ENCODE results near the gene RPL13A.
"Not testable (repeated sequence)": the region's sequence is repeated elsewhere in the genome, so short reads cannot be mapped to it uniquely, and the experiment has no call there.

The RPL13A gene

GRCh38 chr19:49442354-49442753 lies 45.1 kb upstream of the RPL13A start:
- TF ChIP-seq CTCF (IDR thresholded peaks at IDR 0.05; ENCODE audit: extremely low read depth, insufficient read depth, missing control alignments), result no peak
- in situ Hi-C loops (cut with MboI; ENCODE audit: low pct_unique_long_range_greater_than_20kb, low sequenced_read_pairs, unreplicated experiment), result no loop called here
- DNase-seq (ENCODE audit: low spot score), result no peak

DNA sequence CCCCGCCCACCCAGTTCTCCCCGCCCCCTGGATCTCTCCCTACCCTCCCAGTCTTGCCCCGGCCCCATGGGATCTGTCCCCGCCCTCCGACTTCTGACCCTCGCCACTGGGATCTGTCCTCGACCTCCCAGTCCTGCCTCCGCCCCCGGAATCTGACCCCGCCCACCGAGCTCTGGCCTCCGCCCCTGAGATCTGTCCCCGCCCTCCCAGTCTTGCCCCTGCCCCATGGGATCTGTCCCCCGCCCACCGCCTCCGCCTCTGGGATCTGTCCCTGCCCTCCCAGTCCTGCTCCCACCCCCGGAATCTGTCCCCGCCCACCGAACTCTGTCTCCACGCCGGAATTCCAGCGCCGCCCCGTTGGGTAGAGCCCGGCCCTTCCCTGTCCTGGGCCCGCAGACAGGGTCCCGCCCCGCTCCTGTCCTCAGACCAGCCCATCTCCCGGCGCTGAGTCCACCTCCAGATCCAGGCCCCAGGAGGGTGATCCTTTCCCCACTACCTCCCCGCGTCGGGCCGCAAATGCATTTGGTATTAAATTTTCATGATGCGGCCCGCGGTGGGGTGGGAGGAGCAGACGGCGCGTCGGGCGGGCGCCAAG lies 44.5 kb upstream of the RPL13A start:
- in situ Hi-C loops (cut with MboI; ENCODE audit: low pct_unique_long_range_greater_than_20kb, low sequenced_read_pairs, unreplicated experiment), result no loop called here
- peak; percentile 86 for DNase-seq (ENCODE audit: low spot score)
- no peak for TF ChIP-seq CTCF (IDR thresholded peaks at IDR 0.05; ENCODE audit: extremely low read depth, insufficient read depth, missing control alignments)

DNA sequence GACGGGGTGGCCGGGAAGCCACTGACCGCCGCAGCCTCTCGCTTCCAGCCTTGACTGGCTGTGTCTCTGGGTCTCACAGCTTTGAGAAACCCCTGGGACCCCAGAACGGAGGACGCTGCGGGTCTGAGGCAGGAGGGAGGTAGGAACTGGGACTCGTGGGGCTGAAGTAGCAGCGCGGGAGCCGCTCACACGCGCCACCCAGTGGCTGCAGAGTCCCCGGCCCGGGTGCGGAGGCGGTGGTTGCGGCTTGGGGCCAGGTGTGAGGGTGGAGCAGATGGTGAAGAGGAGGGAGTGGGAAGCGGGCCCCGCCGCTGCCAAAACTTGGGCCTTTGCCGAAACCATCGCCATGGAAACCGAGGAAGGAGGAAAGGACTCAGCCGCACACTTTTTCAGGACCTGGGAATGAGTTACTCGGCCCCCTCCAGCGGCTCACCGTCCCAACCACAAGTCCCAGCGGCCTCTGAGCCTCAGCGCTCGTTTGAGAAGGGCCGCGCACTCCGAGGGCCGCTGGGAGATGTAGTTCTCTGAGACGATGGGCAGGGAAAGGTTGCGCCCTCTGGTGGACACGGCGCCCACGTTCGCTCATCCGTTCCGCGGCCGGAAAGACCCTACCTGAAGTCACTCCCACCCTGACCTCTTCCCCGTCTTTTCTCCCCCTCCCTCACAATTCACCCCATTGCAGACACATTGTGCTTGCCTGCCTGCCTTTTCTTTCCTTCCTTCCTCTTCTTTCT lies 43.9 kb upstream of the RPL13A start:
- in situ Hi-C loops (cut with MboI; ENCODE audit: low pct_unique_long_range_greater_than_20kb, low sequenced_read_pairs, unreplicated experiment), result no loop called here
- TF ChIP-seq CTCF (IDR thresholded peaks at IDR 0.05; ENCODE audit: extremely low read depth, insufficient read depth, missing control alignments), result peak; percentile 96
- DNase-seq (ENCODE audit: low spot score), result peak; percentile 94

DNA sequence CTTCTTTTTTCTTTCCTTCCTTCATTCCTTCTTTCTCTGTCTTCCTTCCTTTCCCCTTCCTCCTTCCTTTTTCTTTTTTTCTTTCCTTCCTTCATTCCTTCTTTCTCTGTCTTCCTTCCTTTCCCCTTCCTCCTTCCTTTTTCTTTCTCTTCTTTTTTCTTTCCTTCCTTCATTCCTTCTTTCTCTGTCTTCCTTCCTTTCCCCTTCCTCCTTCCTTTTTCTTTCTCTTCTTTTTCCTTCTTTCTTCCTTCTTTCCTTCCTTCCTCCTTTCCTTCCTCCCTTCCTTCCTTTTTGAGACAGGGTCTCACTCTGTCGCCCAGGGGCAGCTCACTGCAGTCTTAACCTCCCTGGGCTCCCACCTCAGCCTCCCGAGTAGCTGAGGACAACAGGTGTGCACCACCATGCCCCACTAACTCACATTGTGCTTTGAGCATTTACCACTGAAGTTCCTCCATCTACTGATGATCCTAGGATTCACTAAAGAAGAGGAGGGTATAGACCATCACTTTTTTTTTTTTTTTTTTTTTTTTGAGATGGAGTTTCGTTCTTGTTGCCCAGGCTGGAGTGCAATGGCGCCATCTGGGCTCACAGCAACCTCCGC lies 43.2 kb upstream of the RPL13A start:
- DNase-seq (ENCODE audit: low spot score); in situ Hi-C loops (cut with MboI; ENCODE audit: low pct_unique_long_range_greater_than_20kb, low sequenced_read_pairs, unreplicated experiment): not testable (repeated sequence)

DNA sequence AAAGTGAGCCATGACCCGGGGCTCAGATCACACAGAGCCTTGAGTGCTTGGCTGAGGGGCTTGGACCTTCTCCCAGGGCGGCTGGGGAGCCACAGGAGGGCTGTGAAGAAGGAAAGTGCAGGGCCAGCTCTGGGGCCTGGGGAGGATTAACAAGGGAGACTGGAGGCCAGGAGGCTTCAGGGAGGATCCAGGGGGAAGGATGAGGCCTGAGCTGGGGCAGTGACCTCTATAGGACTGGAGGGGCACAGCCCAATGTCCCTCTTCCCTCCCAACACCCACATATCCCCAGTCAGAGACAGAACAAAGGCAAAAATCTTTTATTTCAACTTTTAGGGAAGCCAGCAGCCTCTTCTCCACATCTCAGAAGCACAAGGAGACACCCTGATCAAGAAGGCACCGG lies 41.4 kb upstream of the RPL13A start:
- no peak for TF ChIP-seq CTCF (IDR thresholded peaks at IDR 0.05; ENCODE audit: extremely low read depth, insufficient read depth, missing control alignments)
- no peak for DNase-seq (ENCODE audit: low spot score)
- in situ Hi-C loops (cut with MboI; ENCODE audit: low pct_unique_long_range_greater_than_20kb, low sequenced_read_pairs, unreplicated experiment), result no loop called here

GRCh38 chr19:49447485-49448431 lies 39.6 kb upstream of the RPL13A start:
- peak; percentile 13 for DNase-seq (ENCODE audit: low spot score)
- in situ Hi-C loops (cut with MboI; ENCODE audit: low pct_unique_long_range_greater_than_20kb, low sequenced_read_pairs, unreplicated experiment), result no loop called here
- TF ChIP-seq CTCF (IDR thresholded peaks at IDR 0.05; ENCODE audit: extremely low read depth, insufficient read depth, missing control alignments), result no peak

Data from GM13977 (cell line).